Colonic mucosa (tissue), 4 donors: ENCODE data around the gene ZNF787. TPM values are rescaled to one million over a fixed set of nuclear protein-coding genes. Genes with fewer than 3 reads are reported as not detected.
"Not testable (repeated sequence)": the region's sequence is repeated elsewhere in the genome, so short reads cannot be mapped to it uniquely, and the experiment has no call there.

Source experiments
- DNase-seq: peaks from one replicate; pipeline ENCODE4 v3.0.0-alpha.2; 2020
- H3K27ac ChIP-seq: fragments of 200-600 bp; one replicate; pipeline ENCODE4 v1.8.0; 2021
- H3K27me3 ChIP-seq: fragments of 200-600 bp; one replicate; pipeline ENCODE4 v1.8.0; 2021
- H3K36me3 ChIP-seq: fragments of 200-600 bp; one replicate; pipeline ENCODE4 v1.8.0; 2021
- H3K4me1 ChIP-seq: fragments of 200-600 bp; one replicate; pipeline ENCODE4 v1.8.0; 2021; ENCODE audit warnings: mild to moderate bottlenecking
- H3K4me3 ChIP-seq: fragments of 200-600 bp; one replicate; pipeline ENCODE4 v1.8.0; 2021
- H3K9ac ChIP-seq, 2 donors: one replicate each; pipeline ENCODE4 v1.7.0; 2013; ENCODE audit warnings: control low read depth in 2 of 2, low read depth in 2 of 2, low read length in 2 of 2
- H3K9me3 ChIP-seq: fragments of 200-600 bp; one replicate; pipeline ENCODE4 v1.8.0; 2021
- CTCF ChIP-seq: fragments of 200-600 bp; IDR thresholded peaks from one replicate; pipeline ENCODE4 v1.8.0; 2022; ENCODE audit warnings: antibody characterized with exemption, mild to moderate bottlenecking
- intact Hi-C: fragments of 100-400 bp; cut with DNase I; formaldehyde crosslinking; loops from one replicate; pipeline ENCODE4 v1.14.1; 2022
- total RNA-seq, 2 donors: library from RNA; stranded (reverse); fragmentation: NEBNext Ultra II Directional in 1 of 2; extraction: Animal tissue kit (Norgen Biotek cat#: 25700) in 1 of 2; gene quantifications; one replicate each; pipeline ENCODE4 v1.2.1, GENCODE V29; 2021
- donor health status: healthy.
- donor health status: DM: no; HTN: no; CAD: no.
- donor health status: DM: no; HTN: no; CAD: no.

ZNF787 gene
- total RNA-seq, 2 donors from 2014 or later = 52.1 to 69.2 TPM

GRCh38 chr19:56155124-56155687 lies 34.1 kb upstream of the ZNF787 start:
- H3K9ac ChIP-seq = no peak overlapping the region
- no peaks in the 10 kb centered on the region for H3K9me3 ChIP-seq
- no peak for DNase-seq
- H3K36me3 ChIP-seq = no peaks in the 10 kb centered on the region
- H3K27me3 ChIP-seq = no peaks in the 10 kb centered on the region
- no peak overlapping the region for H3K4me3 ChIP-seq
- H3K27ac ChIP-seq = no peak overlapping the region
- H3K4me1 ChIP-seq = no peaks in the 10 kb centered on the region
- intact Hi-C loops = no loop called here
- TF ChIP-seq CTCF = no peak

- Histone ChIP-seq H3K4me3 (no peak overlapping the region), H3K36me3 (peaks cover 1% of the 10 kb centered on the region), H3K4me1 (no peaks in the 10 kb centered on the region), H3K9me3 (no peaks in the 10 kb centered on the region), H3K27ac (no peak overlapping the region), H3K9ac (no peak overlapping the region), H3K27me3 (no peaks in the 10 kb centered on the region)
- TF ChIP-seq CTCF = no peak
- DNase-seq = no peak
- intact Hi-C loops = no loop called here
Observed at GRCh38 chr19:56153507-56153906, 32.4 kb upstream of the ZNF787 start.

- H3K27ac ChIP-seq = no peak overlapping the region
- no peak for TF ChIP-seq CTCF
- peaks cover 4% of the 10 kb centered on the region for H3K36me3 ChIP-seq
- no peaks in the 10 kb centered on the region for H3K4me1 ChIP-seq
- no peak overlapping the region for H3K9ac ChIP-seq
- no peak overlapping the region for H3K4me3 ChIP-seq
- no peak for DNase-seq
- H3K9me3 ChIP-seq = no peaks in the 10 kb centered on the region
- intact Hi-C loops = no loop called here
- no peaks in the 10 kb centered on the region for H3K27me3 ChIP-seq
Observed at GRCh38 chr19:56152644-56153043, 31.5 kb upstream of the ZNF787 start.

GRCh38 chr19:56150358-56150757 lies 29.3 kb upstream of the ZNF787 start:
- Histone ChIP-seq H3K27me3 (no peaks in the 10 kb centered on the region), H3K9ac (no peak overlapping the region), H3K9me3 (no peaks in the 10 kb centered on the region), H3K36me3 (peaks cover 4% of the 10 kb centered on the region), H3K27ac (no peak overlapping the region), H3K4me3 (no peak overlapping the region), H3K4me1 (no peaks in the 10 kb centered on the region)
- intact Hi-C loops = no loop called here
- no peak for TF ChIP-seq CTCF
- no peak for DNase-seq

GRCh38 chr19:56149656-56150038 lies 28.6 kb upstream of the ZNF787 start:
- intact Hi-C loops = no loop called here
- Histone ChIP-seq H3K27ac (no peak overlapping the region), H3K4me3 (no peak overlapping the region), H3K36me3 (peaks cover 4% of the 10 kb centered on the region), H3K27me3 (no peaks in the 10 kb centered on the region), H3K9ac (no peak overlapping the region), H3K9me3 (no peaks in the 10 kb centered on the region), H3K4me1 (no peaks in the 10 kb centered on the region)
- no peak for TF ChIP-seq CTCF
- no peak for DNase-seq

GRCh38 chr19:56148955-56149655 lies 28.0 kb upstream of the ZNF787 start:
- H3K9ac ChIP-seq, H3K36me3 ChIP-seq, H3K9me3 ChIP-seq, intact Hi-C loops, H3K27ac ChIP-seq, H3K4me1 ChIP-seq, H3K27me3 ChIP-seq, DNase-seq, H3K4me3 ChIP-seq: not testable (repeated sequence)
